T-helper 17 cell (primary cell): ENCODE results near the gene C8A. TPM values are rescaled to one million over a fixed set of nuclear protein-coding genes. Genes with fewer than 3 reads are reported as not detected.

Experiments
- ATAC-seq: fragments of 150-1000 bp; cut with Tn5 transposase; 2 replicates; pipeline ENCODE4 v1.10.0; 2021; ENCODE audit warnings: mild to moderate bottlenecking, moderate library complexity
- DNase-seq, 3 donors: peaks; one replicate each; pipeline versions ENCODE4 v3.0.0 to v3.0.0-alpha.2; 2020 to 2021
- H3K9me3 ChIP-seq: one replicate; pipeline ENCODE4 v1.7.0; 2013; ENCODE audit warnings: low read length, mild to moderate bottlenecking; ENCODE audit not compliant: control insufficient read depth, poor library complexity, severe bottlenecking
- H3K27ac Mint-ChIP-seq: one replicate; pipeline ENCODE4 v1.8.0; 2022; ENCODE audit warnings: mild to moderate bottlenecking, moderate library complexity, mixed read lengths
- H3K27me3 Mint-ChIP-seq: one replicate; pipeline ENCODE4 v1.8.0; 2022; ENCODE audit warnings: mixed read lengths
- H3K36me3 Mint-ChIP-seq: one replicate; pipeline ENCODE4 v1.8.0; 2022; ENCODE audit warnings: low read depth, mixed read lengths
- H3K4me1 Mint-ChIP-seq: one replicate; pipeline ENCODE4 v1.8.0; 2022; ENCODE audit warnings: mild to moderate bottlenecking, mixed read lengths
- H3K4me3 Mint-ChIP-seq: one replicate; pipeline ENCODE4 v1.8.0; 2022; ENCODE audit warnings: mild to moderate bottlenecking, moderate library complexity, mixed read lengths
- total RNA-seq, 4 donors: library from RNA in 2 of 4; stranded (reverse) in 2 of 4; gene quantifications; one replicate each; pipeline ENCODE4 v1.2.3 and lab custom pipeline; 2022 to 2026

C8A gene
- total RNA-seq, 2 donors from 2014 or later: not detected

GRCh38 chr1:56874689-56875088, 20.1 kb downstream of the C8A start:
- no peaks in the 10 kb centered on the region for H3K9me3 ChIP-seq
- ATAC-seq (no peak), DNase-seq (no peak)
- no peaks in the 10 kb centered on the region for H3K36me3 Mint-ChIP-seq
- no peak overlapping the region for H3K4me3 Mint-ChIP-seq
- peaks cover 36% of the 10 kb centered on the region for H3K27me3 Mint-ChIP-seq
- H3K4me1 Mint-ChIP-seq: peaks cover 2% of the 10 kb centered on the region
- no peak overlapping the region for H3K27ac Mint-ChIP-seq

- Mint-ChIP-seq H3K27ac (no peak overlapping the region), H3K36me3 (no peaks in the 10 kb centered on the region), H3K4me1 (peaks cover 2% of the 10 kb centered on the region), H3K4me3 (no peak overlapping the region), H3K27me3 (peaks cover 32% of the 10 kb centered on the region)
- DNase-seq (no peak), ATAC-seq (no peak)
- H3K9me3 ChIP-seq: no peaks in the 10 kb centered on the region
Measured at GRCh38 chr1:56877973-56878372, 23.4 kb downstream of the C8A start.

- Mint-ChIP-seq H3K4me3 (no peak overlapping the region), H3K36me3 (no peaks in the 10 kb centered on the region), H3K4me1 (peaks cover 4% of the 10 kb centered on the region), H3K27ac (no peak overlapping the region), H3K27me3 (peaks cover 18% of the 10 kb centered on the region)
- ATAC-seq: no peak
- no peaks in the 10 kb centered on the region for H3K9me3 ChIP-seq
- DNase-seq: no peak
Measured at GRCh38 chr1:56880774-56881173, 26.2 kb downstream of the C8A start.

- DNase-seq (no peak), ATAC-seq (no peak)
- Mint-ChIP-seq H3K36me3 (no peaks in the 10 kb centered on the region), H3K27me3 (peaks cover 18% of the 10 kb centered on the region), H3K4me3 (no peak overlapping the region), H3K4me1 (peaks cover 4% of the 10 kb centered on the region), H3K27ac (no peak overlapping the region)
- no peaks in the 10 kb centered on the region for H3K9me3 ChIP-seq
Measured at GRCh38 chr1:56881417-56881816, 26.8 kb downstream of the C8A start.

- Mint-ChIP-seq H3K27me3 (no peaks in the 10 kb centered on the region), H3K36me3 (no peaks in the 10 kb centered on the region), H3K27ac (no peak overlapping the region), H3K4me3 (no peak overlapping the region), H3K4me1 (no peaks in the 10 kb centered on the region)
- no peaks in the 10 kb centered on the region for H3K9me3 ChIP-seq
- no peak for DNase-seq
- ATAC-seq: no peak
Measured at GRCh38 chr1:56890229-56890628, 35.6 kb downstream of the C8A start.

GRCh38 chr1:56894014-56894413, 39.4 kb downstream of the C8A start:
- H3K4me3 Mint-ChIP-seq: no peak overlapping the region
- DNase-seq (no peak), ATAC-seq (no peak)
- H3K27ac Mint-ChIP-seq: no peak overlapping the region
- no peaks in the 10 kb centered on the region for H3K36me3 Mint-ChIP-seq
- no peaks in the 10 kb centered on the region for H3K4me1 Mint-ChIP-seq
- H3K27me3 Mint-ChIP-seq: peaks cover 8% of the 10 kb centered on the region
- H3K9me3 ChIP-seq: no peaks in the 10 kb centered on the region

- ATAC-seq (no peak), DNase-seq (no peak)
- Mint-ChIP-seq H3K4me3 (no peak overlapping the region), H3K36me3 (no peaks in the 10 kb centered on the region), H3K27me3 (peaks cover 22% of the 10 kb centered on the region), H3K27ac (no peak overlapping the region), H3K4me1 (no peaks in the 10 kb centered on the region)
- H3K9me3 ChIP-seq: no peaks in the 10 kb centered on the region
Measured at GRCh38 chr1:56897150-56898004, 42.8 kb downstream of the C8A start.

GRCh38 chr1:56898005-56898373, 43.4 kb downstream of the C8A start:
- H3K4me3 Mint-ChIP-seq: no peak overlapping the region

GRCh38 chr1:56898879-56899278, 44.3 kb downstream of the C8A start:
- no peaks in the 10 kb centered on the region for H3K9me3 ChIP-seq
- Mint-ChIP-seq H3K27ac (no peak overlapping the region), H3K27me3 (peaks cover 30% of the 10 kb centered on the region), H3K4me1 (no peaks in the 10 kb centered on the region), H3K4me3 (no peak overlapping the region), H3K36me3 (no peaks in the 10 kb centered on the region)
- DNase-seq: no peak
- no peak for ATAC-seq

More at GRCh38 chr1:56898005-56898373, 43.4 kb downstream of the C8A start:
- DNase-seq (no peak), ATAC-seq (no peak)
- Mint-ChIP-seq H3K36me3 (no peaks in the 10 kb centered on the region), H3K27ac (no peak overlapping the region), H3K27me3 (peaks cover 25% of the 10 kb centered on the region), H3K4me1 (no peaks in the 10 kb centered on the region)
- no peaks in the 10 kb centered on the region for H3K9me3 ChIP-seq

GRCh38 chr1:56901716-56902115, 47.1 kb downstream of the C8A start:
- ATAC-seq (no peak), DNase-seq (no peak)
- Mint-ChIP-seq H3K4me3 (no peak overlapping the region), H3K4me1 (no peaks in the 10 kb centered on the region), H3K36me3 (no peaks in the 10 kb centered on the region), H3K27me3 (peaks cover 37% of the 10 kb centered on the region), H3K27ac (no peak overlapping the region)
- H3K9me3 ChIP-seq: no peaks in the 10 kb centered on the region

- H3K27ac Mint-ChIP-seq: no peak overlapping the region
- DNase-seq: no peak
- no peaks in the 10 kb centered on the region for H3K4me1 Mint-ChIP-seq
- no peak for ATAC-seq
- H3K27me3 Mint-ChIP-seq: peaks cover 37% of the 10 kb centered on the region
- H3K9me3 ChIP-seq: no peaks in the 10 kb centered on the region
- no peaks in the 10 kb centered on the region for H3K36me3 Mint-ChIP-seq
- H3K4me3 Mint-ChIP-seq: no peak overlapping the region
Measured at GRCh38 chr1:56903778-56904177, 49.2 kb downstream of the C8A start.

- no peak overlapping the region for H3K27ac Mint-ChIP-seq
- H3K4me3 Mint-ChIP-seq: no peak overlapping the region
- H3K27me3 Mint-ChIP-seq: peaks cover 34% of the 10 kb centered on the region
- no peaks in the 10 kb centered on the region for H3K36me3 Mint-ChIP-seq
- no peaks in the 10 kb centered on the region for H3K9me3 ChIP-seq
- no peak for DNase-seq
- no peaks in the 10 kb centered on the region for H3K4me1 Mint-ChIP-seq
- no peak for ATAC-seq
Measured at GRCh38 chr1:56904663-56905397, 50.2 kb downstream of the C8A start.

- no peaks in the 10 kb centered on the region for H3K4me1 Mint-ChIP-seq
- H3K4me3 Mint-ChIP-seq: no peak overlapping the region
- H3K27me3 Mint-ChIP-seq: peaks cover 33% of the 10 kb centered on the region
- H3K27ac Mint-ChIP-seq: no peak overlapping the region
- DNase-seq (no peak), ATAC-seq (no peak)
- no peaks in the 10 kb centered on the region for H3K9me3 ChIP-seq
- H3K36me3 Mint-ChIP-seq: no peaks in the 10 kb centered on the region
Measured at GRCh38 chr1:56905667-56906066, 51.1 kb downstream of the C8A start.
